K562 (cell line): ENCODE results near the gene C6orf141. TPM values are rescaled to one million over a fixed set of nuclear protein-coding genes. Genes with fewer than 3 reads are reported as not detected.

ENCODE experiments used
- ATAC-seq: fragments of 200-7000 bp; cut with Tn5 transposase; 3 replicates; pipeline ENCODE4 v1.9.1; 2020; ENCODE audit warnings: moderate library complexity
- BruUV-seq: library from RNA; stranded (reverse); fragments of 400-500 nt; replicated peaks from 2 replicates; lab custom pipeline; 2021; lab: Mats Ljungman, UMichigan
- CTCF ChIA-PET: fragments of 300-600 bp; formaldehyde crosslinking; extraction: SDS; loops from one replicate; lab custom pipeline; 2021; ENCODE audit warnings: low intra/inter-chr PET ratio; lab: Yijun Ruan, JAX
- POLR2A ChIA-PET: fragments of 300-600, 350-650 bp; sonication (Branson Sonifier 250); formaldehyde crosslinking; extraction: SDS; loops from one replicate; lab custom pipeline; 2021; ENCODE audit warnings: antibody characterized with exemption, inconsistent platforms; lab: Yijun Ruan, JAX
- DNase-seq, 4 experiments: peaks; one replicate each; pipeline versions ENCODE4 v3.0.0 to v3.0.0-alpha.2; 2011 to 2018; ENCODE audit warnings: low spot score in 3 of 4, mixed read lengths in 3 of 4; ENCODE audit errors: extremely low read depth in 1 of 4
- FAIRE-seq: peaks from 2 replicates; lab custom pipeline; 2011; peaks lifted over from hg19 to GRCh38; lab: Jason Lieb, UNC
- H2AFZ ChIP-seq: 2 replicates; pipeline ENCODE4 v1.6.0; 2011; ENCODE audit warnings: low read depth, low read length, control low read depth, inconsistent platforms
- H3K27ac ChIP-seq: fragments of 200-600 bp; 3 replicates; pipeline ENCODE4 v1.8.0; 2011; ENCODE audit warnings: low read depth, mild to moderate bottlenecking, control low read depth, inconsistent platforms, low read length, moderate library complexity, mixed read lengths; ENCODE audit errors: extremely low read depth
- H3K27me3 ChIP-seq, 2 experiments: fragments of 300-600 bp in 1 of 2; 2 replicates in 1 of 2; 3 replicates in 1 of 2; pipeline versions ENCODE4 v1.6.0 to v1.8.0; 2011; ENCODE audit warnings: inconsistent platforms in 2 of 2, low read length in 2 of 2, mild to moderate bottlenecking in 1 of 2, mixed read lengths in 1 of 2, moderate library complexity in 1 of 2; ENCODE audit not compliant: control insufficient read depth in 2 of 2, insufficient read depth in 2 of 2
- H3K36me3 ChIP-seq: fragments of 300-600 bp; 3 replicates; pipeline ENCODE4 v1.8.0; 2011; ENCODE audit warnings: mild to moderate bottlenecking, low read length, inconsistent platforms; ENCODE audit not compliant: control insufficient read depth, insufficient read depth
- H3K4me1 ChIP-seq, 2 experiments: fragments of 200-600 bp in 1 of 2; replicated peaks in 1 of 2; 2 replicates in 1 of 2; 3 replicates in 1 of 2; pipeline versions ENCODE4 v1.5.1 to v1.8.0; 2011; ENCODE audit warnings: inconsistent platforms in 2 of 2, low read length in 2 of 2, mild to moderate bottlenecking in 1 of 2, mixed read lengths in 1 of 2, moderate library complexity in 1 of 2; ENCODE audit not compliant: control insufficient read depth in 2 of 2, insufficient read depth in 2 of 2
- H3K4me2 ChIP-seq: 2 replicates; pipeline ENCODE4 v1.6.1; 2011; ENCODE audit warnings: low read length, control low read depth, inconsistent platforms, mixed read lengths; ENCODE audit not compliant: insufficient read depth
- H3K4me3 ChIP-seq: fragments of 200-600 bp; sonication (generic), shearing (Covaris generic); 2 replicates; pipeline ENCODE4 v1.5.1; 2016; ENCODE audit warnings: control low read depth, inconsistent platforms
- H3K79me2 ChIP-seq: fragments of 200-600 bp; 3 replicates; pipeline ENCODE4 v1.8.0; 2011; ENCODE audit warnings: low read length, inconsistent platforms; ENCODE audit not compliant: control insufficient read depth, insufficient read depth
- H3K9ac ChIP-seq, 2 experiments: 2 replicates each; pipeline versions ENCODE4 v1.6.0 to v1.6.1; 2011; ENCODE audit warnings: low read depth in 2 of 2, low read length in 2 of 2, control low read depth in 1 of 2, inconsistent platforms in 1 of 2, mild to moderate bottlenecking in 1 of 2, mixed read lengths in 1 of 2; ENCODE audit not compliant: insufficient read depth in 1 of 2
- H3K9me1 ChIP-seq: one replicate; pipeline ENCODE4 v1.6.0; 2011; ENCODE audit warnings: inconsistent platforms, mild to moderate bottlenecking, low read length, moderate library complexity; ENCODE audit not compliant: control insufficient read depth, insufficient read depth
- H3K9me3 ChIP-seq: replicated peaks from 2 replicates; pipeline ENCODE4 v1.5.1; 2011; ENCODE audit warnings: low read depth, low read length, inconsistent platforms; ENCODE audit not compliant: control insufficient read depth, insufficient read depth
- H4K20me1 ChIP-seq: replicated peaks from 2 replicates; pipeline ENCODE4 v1.6.1; 2011; ENCODE audit warnings: low read length, inconsistent platforms, mixed read lengths; ENCODE audit not compliant: control insufficient read depth, insufficient read depth
- ATF1 ChIP-seq, 2 experiments: fragments of 450-650 bp in 1 of 2; IDR thresholded peaks; 2 replicates each; pipeline ENCODE4 v1.6.1; 2016; ENCODE audit warnings: missing compliant biosample characterization in 1 of 2, missing genetic modification characterization in 1 of 2
- BDP1 ChIP-seq: IDR thresholded peaks from 3 replicates; pipeline ENCODE4 v1.6.1; 2011; ENCODE audit not compliant: insufficient read length, insufficient read depth
- CSDE1 ChIP-seq, 2 experiments: fragments of 450-650 bp; IDR thresholded peaks; 2 replicates each; pipeline ENCODE4 v1.6.1; 2016; ENCODE audit warnings: mild to moderate bottlenecking in 1 of 2
- CTCF ChIP-seq, 3 experiments: IDR thresholded peaks in 2 of 3; conservative IDR thresholded peaks in 1 of 3; 2 replicates each; pipeline ENCODE4 v1.5.1; 2011 to 2012; ENCODE audit warnings: low read length in 3 of 3, mild to moderate bottlenecking in 3 of 3, control low read depth in 2 of 3, improper control_type of control experiment in 1 of 3, inconsistent platforms in 1 of 3, low read depth in 1 of 3, mixed read lengths in 1 of 3, moderate library complexity in 1 of 3; ENCODE audit not compliant: insufficient read depth in 2 of 3
- DEAF1 ChIP-seq: fragments of 450-650 bp; formaldehyde crosslinking; IDR thresholded peaks from 2 replicates; pipeline ENCODE4 v1.4.0; 2020; ENCODE audit warnings: mild to moderate bottlenecking, moderate library complexity
- ESRRB ChIP-seq: fragments of 250-450 bp; sonication (Bioruptor Pico); IDR thresholded peaks from 2 replicates; pipeline ENCODE4 v1.5.0; 2020; ENCODE audit warnings: mild to moderate bottlenecking, moderate library complexity, borderline replicate concordance
- HBP1 ChIP-seq: fragments of 450-650 bp; formaldehyde crosslinking; IDR thresholded peaks from 2 replicates; pipeline ENCODE4 v1.4.0; 2022; ENCODE audit warnings: missing genetic modification characterization
- KDM1A ChIP-seq, 2 experiments: fragments of 450-650 bp; IDR thresholded peaks; 2 replicates each; pipeline ENCODE4 v1.6.1; 2016; ENCODE audit warnings: mild to moderate bottlenecking in 2 of 2
- ZNF274 ChIP-seq: IDR thresholded peaks from 2 replicates; pipeline ENCODE4 v1.6.1; 2011; ENCODE audit warnings: low read depth, mild to moderate bottlenecking, low read length, moderate library complexity, borderline replicate concordance
- ZNF592 ChIP-seq: fragments of 450-650 bp; IDR thresholded peaks from 2 replicates; pipeline ENCODE4 v1.6.1; 2017; ENCODE audit warnings: antibody characterized with exemption, mild to moderate bottlenecking
- WGBS: fragments of 100-300 bp; shearing (Covaris generic); methylation state at CpG from one replicate; pipeline ENCODE4 v1.1.6; 2016; ENCODE audit warnings: low coverage, mixed read lengths; ENCODE audit not compliant: insufficient coverage; ENCODE audit errors: missing lambda C conversion rate; 5-methylcytosine and 5-hydroxymethylcytosine counted together
- in situ Hi-C: fragments of 300-500 bp; cut with MboI; formaldehyde crosslinking; loops from 4 replicates; pipeline ENCODE4 v1.15.0; 2018; ENCODE audit warnings: inconsistent platforms, mixed read lengths
- intact Hi-C: fragments of 100-400 bp; cut with micrococcal nuclease; formaldehyde crosslinking; loops from 2 replicates; pipeline ENCODE4 v1.14.2; 2022
- polyA plus RNA-seq, 8 experiments: library from polyadenylated mRNA; depleted of rRNA in 4 of 8; stranded (reverse) in 5 of 8; unstranded in 3 of 8; fragments of >200 nt; fragmentation: Nextera tagmentation in 2 of 8; fragmentation: Illumina TruSeq in 1 of 8; extraction: Ambion mirVana in 2 of 8; extraction: Trizol in 1 of 8; gene quantifications; 2 replicates each; pipeline versions ENCODE4 v1.2.1 to v1.2.3, GENCODE V29; 2011 to 2014; ENCODE audit warnings: inconsistent platforms in 1 of 8, missing spikeins in 1 of 8
- total RNA-seq, 7 experiments: library from RNA; depleted of rRNA in 6 of 7; stranded (reverse); fragments of >200 nt in 6 of 7; fragmentation: Illumina TruSeq in 2 of 7; extraction: Trizol in 2 of 7; gene quantifications; 2 replicates each; pipeline versions ENCODE4 v1.2.1 to v1.2.3, GENCODE V29; 2011 to 2021; ENCODE audit warnings: low replicate concordance in 1 of 7

The C6orf141 gene
- total and polyA plus RNA-seq, 9 of the 15 experiments (the other 6 are each of a cell fraction or from before 2014, with no cell fraction given) = not detected

GRCh38 chr6:49517919-49518318 lies 32.5 kb upstream of the C6orf141 start (continued):
- TF ChIP-seq HBP1 (CRISPR knock-in tag) (no peak), ZNF274 (no peak), DEAF1 (no peak), KDM1A (IDR thresholded peaks at IDR 0.05) (no peak)

- WGBS = 17% methylated on average over 1 of the region's 1 CpG
- Histone ChIP-seq H3K4me3 (no peak overlapping the region), H3K27me3 (no peaks in the 10 kb centered on the region), H3K9ac (no peak overlapping the region), H3K9me3 (no peaks in the 10 kb centered on the region), H3K4me1 (no peaks in the 10 kb centered on the region), H4K20me1 (no peaks in the 10 kb centered on the region), H3K9me1 (no peaks in the 10 kb centered on the region), H3K4me2 (no peak overlapping the region), H3K79me2 (no peaks in the 10 kb centered on the region), H3K36me3 (no peaks in the 10 kb centered on the region), H3K27ac (no peak overlapping the region), H2AFZ (peak overlapping the region; percentile 41; the same call in 1 of the 2 replicates)
- ChIA-PET CTCF (no interaction called here), POLR2A (interaction anchor here (1.0 to 1.2 kb wide), 2 partner anchors 13 to 22 kb away, joined by 3 to 4 read pairs; no protein-coding TSS in a partner anchor)
- ATAC-seq (peak; percentile 12; the same call in 1 of the 3 replicates), FAIRE-seq (no peak), DNase-seq (no peak)
- intact Hi-C loops (no loop called here), in situ Hi-C loops (no loop called here)
- BruUV-seq = no TSS peak
- TF ChIP-seq CTCF (IDR thresholded peaks at IDR 0.05 in 2 of 3, conservative IDR thresholded peaks at IDR 0.05 in 1 of 3; ENCODE audit: insufficient read depth in 2 of 3, low read depth in 1 of 3, low read length in 3 of 3) = no peak
- TF ChIP-seq ZNF592 = no peak
- TF ChIP-seq BDP1 = no peak
- TF ChIP-seq ATF1 (CRISPR knock-in tag; IDR thresholded peaks at IDR 0.05) = no peak
- TF ChIP-seq ATF1 (tag; IDR thresholded peaks at IDR 0.05) = no peak
- no peak for TF ChIP-seq ESRRB (CRISPR knock-in tag)
- no peak for TF ChIP-seq CSDE1 (IDR thresholded peaks at IDR 0.05)
Observed at GRCh38 chr6:49519660-49520059, 30.8 kb upstream of the C6orf141 start.
